Body of pancreas (tissue), 4 donors: ENCODE measurements around the gene MUS81.

Source experiments
- CTCF ChIP-seq, 7 experiments: fragments of 450-650 bp in 4 of 7; fragments of 200-600 bp in 3 of 7; sonication (generic) in 3 of 7; IDR thresholded peaks; one replicate each; pipeline ENCODE4 v1.5.1; 2016 to 2019; ENCODE audit warnings: antibody characterized with exemption in 7 of 7
- POLR2A ChIP-seq, 3 donors: fragments of 450-650 bp; IDR thresholded peaks; one replicate each; pipeline ENCODE4 v1.6.1; 2016; ENCODE audit warnings: antibody characterized with exemption in 3 of 3, mild to moderate bottlenecking in 2 of 3

- TF ChIP-seq CTCF (IDR thresholded peaks at IDR 0.05) (no peak), POLR2A (IDR thresholded peaks at IDR 0.05) (no peak)
Observed at GRCh38 chr11:65817312-65817834, 42.9 kb upstream of the MUS81 start.
